Erythroblast (primary cell): Measurements from ENCODE around the gene ANKFY1.

Source experiments
- DNase-seq, 2 experiments: peaks; one replicate each; lab custom pipeline; 2025; lab: John Stamatoyannopoulos, UW
- GATA1 ChIP-seq: IDR thresholded peaks from 2 replicates; pipeline ENCODE4 v1.6.1; 2011; ENCODE audit warnings: low read depth, mild to moderate bottlenecking, control low read depth, low read length, moderate library complexity
- POLR2A ChIP-seq: IDR thresholded peaks from 2 replicates; pipeline ENCODE4 v1.6.1; 2011; ENCODE audit warnings: mild to moderate bottlenecking, low read length

Gene ANKFY1

GRCh38 chr17:4263282-4264215, at the start of gene ANKFY1:
Gene ANKFY1, minus strand, starts transcription at chr17:4263979. Its CDS starts 38 bp downstream, at chr17:4263941.
- DNase-seq, result peak; percentile 95 to 97
- TF ChIP-seq POLR2A, result peak; percentile 76
- no peak for TF ChIP-seq GATA1

- DNase-seq, result no peak
- TF ChIP-seq POLR2A, result no peak
- TF ChIP-seq GATA1, result no peak
Measured at GRCh38 chr17:4310354-4311060, 46.7 kb upstream of the ANKFY1 start.

- DNase-seq, result no peak
- TF ChIP-seq POLR2A, result no peak
- no peak for TF ChIP-seq GATA1
Measured at GRCh38 chr17:4309897-4310296, 46.1 kb upstream of the ANKFY1 start.

DNA sequence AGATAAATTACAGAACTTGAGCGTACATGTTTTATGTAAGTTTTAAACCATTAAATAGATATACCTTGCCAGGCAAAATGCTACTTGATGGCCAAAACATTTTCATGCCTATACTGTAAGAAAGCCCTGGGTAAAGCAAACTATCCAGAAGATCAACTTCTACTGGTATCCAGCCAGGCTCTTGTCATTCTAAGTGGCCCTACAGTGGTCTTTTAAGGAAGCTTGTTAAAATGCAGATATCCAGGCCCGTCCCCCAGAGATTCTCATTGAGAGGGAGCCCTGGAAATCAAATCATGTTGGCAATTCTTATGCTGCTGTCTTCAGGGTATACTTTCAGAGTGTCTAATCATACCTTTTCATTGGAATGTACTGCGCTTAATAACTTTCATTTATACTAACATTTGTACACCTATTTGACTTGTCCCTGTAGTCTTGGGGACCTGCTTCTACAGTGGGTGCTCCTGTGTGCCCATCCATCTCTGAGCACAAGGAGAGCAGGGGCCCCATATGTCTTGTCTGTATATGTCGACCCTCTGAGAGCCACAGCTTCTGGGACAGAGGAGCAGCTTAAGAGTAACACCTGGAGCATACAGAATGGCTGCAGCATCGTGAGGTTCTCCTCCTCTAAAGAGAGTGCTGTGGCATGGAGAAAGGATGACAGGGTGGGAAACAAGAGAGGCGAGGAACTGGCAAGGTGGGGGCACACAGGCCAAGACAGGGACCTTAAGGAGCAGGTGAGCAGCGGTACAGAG, 43.6 kb upstream of the ANKFY1 start:
- TF ChIP-seq GATA1, result no peak
- no peak for TF ChIP-seq POLR2A
- no peak for DNase-seq

- TF ChIP-seq POLR2A (no peak), GATA1 (no peak)
- DNase-seq, result no peak
Measured at GRCh38 chr17:4305224-4305623, 41.4 kb upstream of the ANKFY1 start.

GRCh38 chr17:4304417-4305027, 40.7 kb upstream of the ANKFY1 start:
- peak; percentile 71 to 83 for DNase-seq
- TF ChIP-seq POLR2A, result no peak
- TF ChIP-seq GATA1, result peak; percentile 47

DNA sequence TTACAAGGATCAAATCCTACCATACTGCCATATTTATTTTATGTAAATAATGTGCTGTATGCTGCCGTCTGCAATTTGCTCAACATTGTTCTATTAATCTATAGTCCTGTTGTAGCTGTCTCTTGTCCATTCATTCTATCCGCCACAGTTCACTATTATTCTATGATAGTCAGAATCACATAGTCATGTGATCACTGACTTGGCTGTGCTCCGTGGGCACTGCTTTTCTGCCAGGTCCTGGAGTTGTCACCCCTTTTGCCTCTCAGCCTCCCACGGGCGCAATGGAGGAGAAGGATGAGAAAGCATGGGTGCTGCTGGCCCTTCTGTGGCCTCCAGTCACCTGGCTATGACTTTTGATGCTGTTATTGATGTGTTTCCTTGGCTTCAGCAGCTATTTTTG, 37.3 kb upstream of the ANKFY1 start:
- TF ChIP-seq GATA1 (no peak), POLR2A (no peak)
- no peak for DNase-seq

- TF ChIP-seq POLR2A, result no peak
Measured at GRCh38 chr17:4297351-4297750, 33.6 kb upstream of the ANKFY1 start.

DNA sequence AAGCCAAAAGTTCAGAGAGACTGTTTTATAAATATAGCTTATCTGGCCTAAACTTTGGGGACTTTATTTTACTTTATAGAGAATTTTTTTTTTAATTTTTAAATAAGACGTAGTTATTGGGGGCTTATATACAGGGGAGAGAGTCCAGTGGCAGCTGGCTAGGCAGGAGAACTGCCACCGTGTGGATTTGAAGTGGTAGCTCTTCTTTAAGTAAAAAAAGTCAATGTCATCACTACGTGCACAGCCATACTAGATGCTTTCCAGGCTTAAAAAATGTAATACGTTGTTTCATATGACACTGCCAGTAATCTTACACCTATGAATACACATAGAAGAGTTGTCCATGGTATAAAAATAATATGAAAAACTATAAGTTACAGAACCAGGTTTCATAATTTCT, 31.9 kb upstream of the ANKFY1 start:
- no peak for DNase-seq
- TF ChIP-seq POLR2A, result no peak
- TF ChIP-seq GATA1, result no peak

More at GRCh38 chr17:4297351-4297750, 33.6 kb upstream of the ANKFY1 start:
- no peak for DNase-seq

DNA sequence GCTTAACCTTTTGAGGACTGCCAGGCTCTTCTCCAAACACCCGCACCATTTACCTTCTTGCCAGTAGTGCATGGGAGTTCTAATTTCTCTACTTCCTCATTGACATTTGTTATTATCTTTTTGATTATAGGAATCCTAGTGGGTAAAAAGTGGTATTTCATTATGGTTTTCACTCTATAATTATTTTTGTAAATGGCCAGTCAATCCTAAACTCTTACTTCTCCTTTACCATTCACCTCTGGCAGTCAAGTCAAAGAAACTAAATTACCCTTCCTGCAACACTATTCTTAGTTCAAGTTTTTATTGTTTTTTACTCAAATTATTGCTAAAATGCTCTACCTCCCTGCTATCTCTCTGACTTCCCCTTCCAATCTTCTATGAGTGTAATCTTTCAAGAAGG, 29.8 kb upstream of the ANKFY1 start:
- no peak for DNase-seq
- TF ChIP-seq POLR2A, result no peak

- no peak for DNase-seq
- TF ChIP-seq GATA1 (no peak), POLR2A (no peak)
Measured at GRCh38 chr17:4287710-4288109, 23.9 kb upstream of the ANKFY1 start.

DNA sequence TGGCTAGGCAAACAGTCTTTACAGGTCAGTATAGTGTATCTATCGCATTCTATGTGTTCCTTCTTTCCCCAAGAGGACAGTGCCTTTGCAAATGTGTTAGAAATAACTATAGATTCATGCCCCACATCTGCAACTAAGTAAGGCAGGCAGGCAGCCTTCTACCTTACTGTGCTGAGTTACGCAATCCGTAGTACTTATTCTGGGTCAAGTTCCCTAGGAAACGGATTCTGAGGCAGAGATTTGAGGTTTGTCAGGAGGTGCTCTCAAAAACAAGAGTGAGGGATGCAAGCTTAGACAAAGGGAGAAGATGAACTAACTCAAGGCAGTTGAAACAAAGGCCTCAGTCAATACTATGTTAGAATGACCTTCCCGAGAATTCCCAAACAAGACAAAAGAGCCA, 12.7 kb upstream of the ANKFY1 start:
- no peak for TF ChIP-seq GATA1
- no peak for TF ChIP-seq POLR2A

DNA sequence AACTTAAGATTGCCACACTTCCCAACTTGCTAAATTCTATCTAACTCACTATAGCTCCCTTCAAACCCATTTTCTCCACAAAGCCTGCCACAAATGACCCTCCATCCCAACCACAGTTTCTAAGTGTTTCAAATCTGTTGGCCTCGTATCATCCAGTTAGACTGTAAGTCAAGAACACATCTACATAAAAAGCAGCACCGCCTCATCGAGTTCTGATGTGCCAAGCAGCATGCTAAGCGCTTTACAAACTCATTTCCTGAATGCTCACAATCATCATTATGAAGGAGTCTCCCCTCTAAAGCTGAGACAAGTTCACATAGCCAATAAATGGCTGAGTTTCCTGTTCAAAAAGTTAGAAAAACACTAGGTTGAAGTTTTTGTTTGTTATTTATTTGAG, 9.2 kb upstream of the ANKFY1 start:
- no peak for TF ChIP-seq GATA1
- TF ChIP-seq POLR2A, result no peak
- no peak for DNase-seq

More for the DNA sequence above, 12.7 kb upstream of the ANKFY1 start:
- no peak for DNase-seq
